ENCODE data around the gene FBXO48.

FBXO48 gene

DNA sequence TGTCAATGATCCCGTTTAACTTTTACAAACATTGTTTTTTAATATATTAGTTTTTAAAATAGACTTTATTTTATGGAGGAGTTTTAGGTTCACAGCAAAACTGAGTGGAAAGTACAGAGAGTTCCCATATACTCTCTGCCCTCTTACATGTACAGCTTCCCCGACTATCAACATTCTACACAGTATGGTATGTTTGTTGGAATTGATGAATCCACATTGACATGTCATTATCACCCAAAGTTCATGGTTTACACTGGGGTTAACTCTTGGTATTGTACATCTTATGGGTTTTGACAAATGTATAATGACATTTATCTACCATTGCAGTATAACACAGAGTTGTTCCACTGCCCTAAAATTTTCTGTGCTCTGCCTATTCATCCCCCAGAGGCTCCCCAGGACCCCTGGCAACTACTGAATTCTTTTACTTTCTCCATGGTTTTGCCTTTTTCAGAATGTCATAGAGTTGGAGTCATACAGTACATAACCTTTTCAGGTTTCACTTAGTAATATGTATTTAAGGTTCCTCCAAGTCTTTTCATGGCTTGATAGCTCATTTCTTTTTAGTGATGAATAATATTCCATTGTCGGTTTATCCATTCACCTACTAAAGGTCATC lies 5.8 kb upstream of the FBXO48 start:
- TF ChIP-seq, protein P1, sequence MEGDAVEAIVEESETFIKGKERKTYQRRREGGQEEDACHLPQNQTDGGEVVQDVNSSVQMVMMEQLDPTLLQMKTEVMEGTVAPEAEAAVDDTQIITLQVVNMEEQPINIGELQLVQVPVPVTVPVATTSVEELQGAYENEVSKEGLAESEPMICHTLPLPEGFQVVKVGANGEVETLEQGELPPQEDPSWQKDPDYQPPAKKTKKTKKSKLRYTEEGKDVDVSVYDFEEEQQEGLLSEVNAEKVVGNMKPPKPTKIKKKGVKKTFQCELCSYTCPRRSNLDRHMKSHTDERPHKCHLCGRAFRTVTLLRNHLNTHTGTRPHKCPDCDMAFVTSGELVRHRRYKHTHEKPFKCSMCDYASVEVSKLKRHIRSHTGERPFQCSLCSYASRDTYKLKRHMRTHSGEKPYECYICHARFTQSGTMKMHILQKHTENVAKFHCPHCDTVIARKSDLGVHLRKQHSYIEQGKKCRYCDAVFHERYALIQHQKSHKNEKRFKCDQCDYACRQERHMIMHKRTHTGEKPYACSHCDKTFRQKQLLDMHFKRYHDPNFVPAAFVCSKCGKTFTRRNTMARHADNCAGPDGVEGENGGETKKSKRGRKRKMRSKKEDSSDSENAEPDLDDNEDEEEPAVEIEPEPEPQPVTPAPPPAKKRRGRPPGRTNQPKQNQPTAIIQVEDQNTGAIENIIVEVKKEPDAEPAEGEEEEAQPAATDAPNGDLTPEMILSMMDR (IDR thresholded peaks at IDR 0.05) = no peak
- Histone ChIP-seq H3K4me3 (no peak overlapping the region), H3K27ac (no peak overlapping the region)
- DNase-seq (ENCODE audit: low spot score) = no peak

- TF ChIP-seq, protein P1 (IDR thresholded peaks at IDR 0.05) = no peak
- Histone ChIP-seq H3K27ac (no peak overlapping the region), H3K4me3 (no peak overlapping the region)
- no peak for DNase-seq (ENCODE audit: low spot score)
Observed at GRCh38 chr2:68471385-68471784, 4.3 kb upstream of the FBXO48 start.

GRCh38 chr2:68469935-68470334 lies 2.8 kb upstream of the FBXO48 start:
- TF ChIP-seq, protein P1 (IDR thresholded peaks at IDR 0.05) = no peak
- Histone ChIP-seq H3K27ac (no peak overlapping the region), H3K4me3 (no peak overlapping the region)
- DNase-seq (ENCODE audit: low spot score) = no peak

DNA sequence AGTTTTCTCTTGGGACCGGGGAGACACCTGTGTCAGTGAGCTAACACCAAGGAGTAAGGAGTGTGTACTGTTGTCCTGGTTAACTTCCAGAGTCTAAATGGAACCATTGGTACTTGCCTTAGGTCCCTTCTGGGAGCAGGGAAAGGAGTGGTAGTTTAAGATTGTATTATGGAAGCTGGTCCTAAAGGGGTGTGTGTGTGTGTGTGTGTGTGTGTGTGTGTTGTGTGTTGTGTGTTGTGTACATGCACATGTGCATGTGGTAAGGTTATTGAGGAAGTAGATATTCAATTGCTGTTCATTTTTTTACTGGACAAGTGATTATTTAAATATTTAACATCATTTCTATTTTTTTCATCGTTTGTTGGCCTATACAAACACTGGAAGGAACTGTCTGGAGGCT lies 1.7 kb upstream of the FBXO48 start:
- H3K27ac ChIP-seq = no peak overlapping the region
- TF ChIP-seq, protein P1 (IDR thresholded peaks at IDR 0.05) = no peak
- DNase-seq (ENCODE audit: low spot score) = no peak
- H3K4me3 ChIP-seq = no peak overlapping the region

DNA sequence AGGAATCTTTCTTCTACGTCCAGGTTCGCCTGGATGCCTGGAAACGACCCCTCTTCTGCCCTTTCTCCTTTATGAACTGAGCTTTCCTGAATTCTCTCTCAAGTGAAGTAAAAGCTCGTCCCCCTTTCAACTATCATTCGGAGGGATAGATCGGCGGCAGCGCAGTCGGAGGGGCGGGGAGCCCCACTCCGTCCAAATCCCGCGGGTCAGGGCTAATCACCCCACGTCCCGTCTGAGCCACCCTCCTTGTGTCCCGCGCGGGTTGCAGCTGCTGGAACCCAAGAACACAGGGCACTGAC lies 367 bp downstream of the FBXO48 start:
- TF ChIP-seq, protein P1 (IDR thresholded peaks at IDR 0.05) = no peak
- Histone ChIP-seq H3K4me3 (peak overlapping the region; percentile 79), H3K27ac (peak overlapping the region; percentile 83 to 89)
- DNase-seq (ENCODE audit: low spot score) = no peak

GRCh38 chr2:68466361-68466777 lies 725 bp downstream of the FBXO48 start:
- TF ChIP-seq, protein P1 (IDR thresholded peaks at IDR 0.05) = no peak
- H3K4me3 ChIP-seq = peak overlapping the region; percentile 79
- DNase-seq (ENCODE audit: low spot score) = no peak
- H3K27ac ChIP-seq = peak overlapping the region; percentile 83 to 89

GRCh38 chr2:68465081-68465916 lies 1.8 kb downstream of the FBXO48 start:
- TF ChIP-seq, protein P1 (IDR thresholded peaks at IDR 0.05) = no peak
- Histone ChIP-seq H3K4me3 (no peak overlapping the region), H3K27ac (no peak overlapping the region)
- no peak for DNase-seq (ENCODE audit: low spot score)

Measured in coronary artery (tissue), 2 donors.